Thymus (tissue), 11 donors: ENCODE data around the gene TFDP3. TPM values are rescaled to one million over a fixed set of nuclear protein-coding genes. Genes with fewer than 3 reads are reported as not detected.
A peak's percentile ranks its signal among the peaks of the same experiment; 100 is the strongest.

Experiments
- DNase-seq, 9 donors: peaks; one replicate each; pipeline ENCODE4 v3.0.0-alpha.2; 2013; ENCODE audit warnings: low spot score in 9 of 9, low read depth in 6 of 9, missing footprints in 1 of 9
- H3K27ac ChIP-seq, 2 donors: one replicate each; pipeline ENCODE4 v1.5.1; 2013; ENCODE audit warnings: control low read depth in 1 of 2, low read depth in 1 of 2, low read length in 1 of 2, mild to moderate bottlenecking in 1 of 2, moderate library complexity in 1 of 2
- H3K27me3 ChIP-seq, 2 donors: one replicate each; pipeline ENCODE4 v1.5.1; 2013; ENCODE audit warnings: low read length in 1 of 2; ENCODE audit not compliant: control insufficient read depth in 2 of 2, insufficient read depth in 1 of 2
- H3K36me3 ChIP-seq, 2 donors: one replicate each; pipeline ENCODE4 v1.5.1; 2013; ENCODE audit warnings: low read length in 1 of 2, mild to moderate bottlenecking in 1 of 2, moderate library complexity in 1 of 2; ENCODE audit not compliant: control insufficient read depth in 2 of 2, insufficient read depth in 2 of 2
- H3K4me1 ChIP-seq, 2 donors: one replicate each; pipeline ENCODE4 v1.5.1; 2013; ENCODE audit warnings: low read length in 2 of 2; ENCODE audit not compliant: control insufficient read depth in 2 of 2, insufficient read depth in 2 of 2
- H3K4me3 ChIP-seq, 2 donors: one replicate each; pipeline ENCODE4 v1.5.1; 2013; ENCODE audit warnings: low read length in 2 of 2, control low read depth in 1 of 2, mild to moderate bottlenecking in 1 of 2
- H3K9me3 ChIP-seq, 2 donors: one replicate each; pipeline ENCODE4 v1.5.1; 2013; ENCODE audit warnings: low read length in 1 of 2, mild to moderate bottlenecking in 1 of 2; ENCODE audit not compliant: control insufficient read depth in 2 of 2, insufficient read depth in 1 of 2
- WGBS: extraction: QIAGEN DNeasy Blood & Tissue Kit; methylation state at CpG from one replicate; pipeline ENCODE4 v1.1.7; 2013; 5-methylcytosine and 5-hydroxymethylcytosine counted together
- polyA plus RNA-seq: library from polyadenylated mRNA; stranded (reverse); fragments of 200-250 nt; gene quantifications from one replicate; pipeline ENCODE4 v1.2.3, GENCODE V29; 2013
- total RNA-seq: library from RNA; stranded (reverse); fragments of 120-200 nt; gene quantifications from one replicate; pipeline ENCODE4 v1.2.4, GENCODE V29; 2013
- donor health status: healthy.

TFDP3 gene
- total and polyA plus RNA-seq, 2 donors = not detected

DNA sequence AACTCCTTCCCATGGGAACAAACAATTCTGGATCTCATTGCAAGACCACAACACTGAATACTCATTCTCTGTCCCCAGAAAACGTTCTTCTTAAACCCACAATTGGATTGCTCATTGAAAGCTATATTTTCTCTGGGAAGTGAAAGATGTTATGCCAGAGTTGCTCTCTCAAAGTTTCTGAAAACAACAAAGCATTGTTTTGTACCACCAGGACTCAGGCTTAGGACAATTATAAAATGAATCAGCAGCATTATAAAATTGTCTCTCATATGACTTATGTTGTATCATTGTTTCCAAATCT is 26.5 kb downstream of the TFDP3 start:
- no peak overlapping the region for H3K27ac ChIP-seq
- H3K9me3 ChIP-seq = no peaks in the 10 kb centered on the region
- H3K4me3 ChIP-seq = no peak overlapping the region
- peaks cover 0 to 2% of the 10 kb centered on the region in 2 donors for H3K27me3 ChIP-seq
- 53% methylated on average over 1 of the region's 1 CpG for WGBS
- no peaks in the 10 kb centered on the region for H3K36me3 ChIP-seq
- no peaks in the 10 kb centered on the region for H3K4me1 ChIP-seq
- DNase-seq = no peak

DNA sequence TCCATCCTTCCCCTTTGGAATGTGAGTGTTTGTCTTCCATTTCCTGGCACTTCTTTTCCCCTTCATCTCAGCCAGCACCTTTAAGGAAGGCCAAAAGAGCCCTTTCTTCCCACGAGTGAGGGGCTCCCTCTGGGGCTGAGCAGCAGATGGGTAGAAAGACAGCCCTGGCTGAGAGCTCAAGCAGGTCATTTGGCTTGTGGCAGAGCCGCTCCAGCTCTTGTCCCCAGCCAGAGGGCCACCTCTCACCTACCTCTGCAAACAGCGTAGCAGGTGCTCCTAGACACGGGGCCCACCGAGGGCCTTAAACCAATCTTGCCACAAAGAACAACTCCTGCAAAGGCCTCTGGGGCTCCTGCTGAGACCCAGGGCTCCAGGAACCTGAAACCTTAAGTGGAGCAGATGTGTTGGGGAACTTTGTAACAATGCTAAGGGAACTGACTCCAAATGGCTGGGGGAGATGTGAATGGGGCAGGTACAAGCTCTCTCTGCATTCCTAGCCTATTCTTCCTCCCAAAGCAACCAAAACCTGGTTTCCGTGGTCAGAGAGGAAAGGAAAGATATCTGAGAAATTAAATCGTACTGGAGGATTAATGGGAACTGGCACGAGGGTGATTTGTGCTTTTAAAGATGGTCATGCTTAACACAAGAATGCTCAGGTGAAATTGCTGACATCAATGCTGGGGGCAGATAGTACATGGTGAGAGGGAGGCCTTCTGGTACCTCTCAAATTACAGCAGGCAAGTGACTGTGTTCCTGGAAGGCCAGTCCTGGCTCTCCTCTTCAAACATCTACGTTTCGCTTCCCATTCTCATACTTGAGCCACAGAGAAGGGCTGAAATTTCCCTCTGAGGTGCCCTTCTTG is 27.0 kb downstream of the TFDP3 start:
- Histone ChIP-seq H3K27me3 (peaks cover 0 to 2% of the 10 kb centered on the region in 2 donors), H3K36me3 (no peaks in the 10 kb centered on the region), H3K9me3 (no peaks in the 10 kb centered on the region), H3K4me3 (no peak overlapping the region), H3K27ac (peak overlapping the region in 1 of 2 donors; percentile 33), H3K4me1 (no peaks in the 10 kb centered on the region)
- DNase-seq = no peak
- 93% methylated on average over 10 of the region's 10 CpGs for WGBS

GRCh38 chrX:133189195-133189594 is 29.0 kb downstream of the TFDP3 start:
- Histone ChIP-seq H3K27ac (no peak overlapping the region), H3K4me1 (no peaks in the 10 kb centered on the region), H3K27me3 (peaks cover 0 to 2% of the 10 kb centered on the region in 2 donors), H3K4me3 (no peak overlapping the region), H3K36me3 (no peaks in the 10 kb centered on the region), H3K9me3 (no peaks in the 10 kb centered on the region)
- 82% methylated on average over 8 of the region's 8 CpGs for WGBS
- no peak for DNase-seq

- DNase-seq = no peak
- Histone ChIP-seq H3K27me3 (peaks cover 0 to 2% of the 10 kb centered on the region in 2 donors), H3K36me3 (no peaks in the 10 kb centered on the region), H3K27ac (no peak overlapping the region), H3K4me3 (no peak overlapping the region), H3K9me3 (no peaks in the 10 kb centered on the region), H3K4me1 (no peaks in the 10 kb centered on the region)
- WGBS = 92% methylated on average over 3 of the region's 3 CpGs
These were observed 29.5 kb downstream of the TFDP3 start for GRCh38 chrX:133188631-133189030.

DNA sequence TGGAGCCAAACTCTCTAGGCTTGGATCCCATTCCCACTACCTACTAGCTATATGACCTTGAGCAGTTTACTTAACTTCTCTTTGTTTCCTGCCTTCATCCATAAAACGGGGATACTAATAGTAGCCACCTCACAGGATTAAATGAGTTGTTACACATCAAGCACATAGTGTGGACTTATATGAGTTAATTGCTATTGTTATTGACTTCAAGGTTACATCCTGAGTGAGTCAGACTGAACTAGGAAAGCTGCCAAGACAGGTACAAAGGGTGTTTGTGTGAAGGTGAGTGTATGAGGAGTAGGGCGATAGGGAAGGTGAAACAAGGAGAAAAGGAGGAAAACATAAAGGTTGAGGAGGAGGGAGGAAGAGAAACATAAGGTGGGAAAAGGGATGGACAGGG is 32.2 kb downstream of the TFDP3 start:
- Histone ChIP-seq H3K27me3 (no peaks in the 10 kb centered on the region), H3K27ac (no peak overlapping the region), H3K36me3 (no peaks in the 10 kb centered on the region), H3K4me1 (no peaks in the 10 kb centered on the region), H3K4me3 (no peak overlapping the region), H3K9me3 (no peaks in the 10 kb centered on the region)
- WGBS = 93% methylated on average over 2 of the region's 2 CpGs
- no peak for DNase-seq

DNA sequence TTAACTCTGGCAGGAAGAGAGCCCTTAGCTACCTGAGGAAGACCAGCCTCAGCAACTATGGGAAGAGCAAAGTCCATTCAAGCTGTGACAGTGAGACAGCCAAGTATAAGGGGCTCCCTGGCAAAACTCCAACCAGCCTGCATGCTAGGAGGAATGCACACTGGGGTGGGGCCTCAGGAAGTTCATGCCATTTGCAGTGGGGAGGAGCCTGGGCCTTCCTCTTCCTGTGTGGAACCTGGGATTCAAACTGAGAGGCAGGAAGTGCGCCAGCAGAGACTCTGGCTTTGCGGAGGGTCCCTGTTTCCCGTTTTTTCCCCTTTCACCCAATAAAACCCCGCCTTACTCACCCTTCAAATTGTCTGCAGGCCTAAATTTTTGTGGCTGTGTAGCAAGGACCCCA is 33.0 kb downstream of the TFDP3 start:
- no peak overlapping the region for H3K4me3 ChIP-seq
- H3K27ac ChIP-seq = no peak overlapping the region
- H3K27me3 ChIP-seq = no peaks in the 10 kb centered on the region
- 100% methylated on average over 4 of the region's 4 CpGs for WGBS
- no peak for DNase-seq
- no peaks in the 10 kb centered on the region for H3K4me1 ChIP-seq
- no peaks in the 10 kb centered on the region for H3K9me3 ChIP-seq
- H3K36me3 ChIP-seq = no peaks in the 10 kb centered on the region

DNA sequence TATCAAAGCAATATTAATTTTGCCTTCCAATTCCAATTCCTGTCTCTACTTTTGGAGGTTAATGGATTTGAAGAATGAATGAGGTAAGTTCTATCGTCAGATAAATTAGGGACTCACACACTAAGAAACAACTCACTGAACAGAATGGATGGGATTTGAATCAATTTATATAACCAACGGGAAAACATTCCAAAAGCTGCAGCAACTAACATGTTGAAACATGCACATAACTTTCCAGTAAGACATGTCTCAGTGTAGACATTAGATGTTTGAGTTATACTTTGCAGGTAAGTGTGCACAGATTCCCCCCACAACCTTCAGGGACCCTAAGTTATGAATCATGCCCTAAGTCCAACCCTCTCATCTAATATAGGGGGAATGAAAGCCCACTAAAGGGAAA is 34.3 kb downstream of the TFDP3 start:
- H3K36me3 ChIP-seq = no peaks in the 10 kb centered on the region
- no peak for DNase-seq
- 93% methylated on average over 2 of the region's 2 CpGs for WGBS
- H3K27ac ChIP-seq = no peak overlapping the region
- H3K4me1 ChIP-seq = no peaks in the 10 kb centered on the region
- no peak overlapping the region for H3K4me3 ChIP-seq
- H3K9me3 ChIP-seq = no peaks in the 10 kb centered on the region
- H3K27me3 ChIP-seq = no peaks in the 10 kb centered on the region

GRCh38 chrX:133179500-133179899 is 38.7 kb downstream of the TFDP3 start:
- H3K27ac ChIP-seq = no peak overlapping the region
- no peaks in the 10 kb centered on the region for H3K9me3 ChIP-seq
- H3K4me3 ChIP-seq = no peak overlapping the region
- no peak for DNase-seq
- no peaks in the 10 kb centered on the region for H3K36me3 ChIP-seq
- WGBS = 95% methylated on average over 3 of the region's 3 CpGs
- H3K27me3 ChIP-seq = no peaks in the 10 kb centered on the region
- no peaks in the 10 kb centered on the region for H3K4me1 ChIP-seq

- DNase-seq = no peak
- WGBS = 93% methylated on average over 2 of the region's 2 CpGs
- Histone ChIP-seq H3K4me1 (no peaks in the 10 kb centered on the region), H3K27me3 (no peaks in the 10 kb centered on the region), H3K4me3 (no peak overlapping the region), H3K9me3 (no peaks in the 10 kb centered on the region), H3K27ac (no peak overlapping the region), H3K36me3 (no peaks in the 10 kb centered on the region)
These were observed 41.0 kb downstream of the TFDP3 start for GRCh38 chrX:133177202-133177601.
